K562 (cell line): ENCODE data around the gene ABCA7. TPM values are rescaled to one million over a fixed set of nuclear protein-coding genes. Genes with fewer than 3 reads are reported as not detected.

ENCODE experiments used
- EHMT2 ChIP-seq: fragments of 450-650 bp; IDR thresholded peaks from 2 replicates; pipeline ENCODE4 v1.6.1; 2018; ENCODE audit warnings: antibody characterized with exemption
- ELF2 ChIP-seq: fragments of 250-450 bp; sonication (Bioruptor Pico); IDR thresholded peaks from 2 replicates; pipeline ENCODE4 v1.5.0; 2021; ENCODE audit warnings: mild to moderate bottlenecking
- FOXK1 ChIP-seq: sonication (generic); formaldehyde crosslinking; IDR thresholded peaks from 2 replicates; pipeline ENCODE4 v1.8.0; 2022; ENCODE audit warnings: missing genetic modification reagents, mild to moderate bottlenecking, borderline replicate concordance
- HSF4 ChIP-seq: fragments of 250-450 bp; sonication (Bioruptor Pico); IDR thresholded peaks from 2 replicates; pipeline ENCODE4 v2.1.2; 2022; ENCODE audit warnings: mild to moderate bottlenecking, moderate library complexity, borderline replicate concordance
- KDM2B ChIP-seq: fragments of 250-450 bp; sonication (Bioruptor Pico); IDR thresholded peaks from 2 replicates; pipeline ENCODE4 v1.8.0; 2021; ENCODE audit warnings: mild to moderate bottlenecking, moderate library complexity
- MAZ ChIP-seq, 2 experiments: fragments of 450-650 bp in 1 of 2; sonication (generic) in 1 of 2; formaldehyde crosslinking; IDR thresholded peaks in 1 of 2; conservative IDR thresholded peaks in 1 of 2; 2 replicates each; pipeline versions ENCODE4 v1.4.0 to v1.5.0; 2020; ENCODE audit warnings: mild to moderate bottlenecking in 1 of 2, missing genetic modification reagents in 1 of 2
- MEF2A ChIP-seq: IDR thresholded peaks from 2 replicates; pipeline ENCODE4 v1.6.1; 2011; ENCODE audit warnings: low read depth, mild to moderate bottlenecking, low read length, moderate library complexity; ENCODE audit not compliant: control insufficient read depth
- SMAD4 ChIP-seq: fragments of 250-450 bp; sonication (Bioruptor Pico); conservative IDR thresholded peaks from 2 replicates; pipeline ENCODE4 v1.8.0; 2021; ENCODE audit warnings: inconsistent platforms, mild to moderate bottlenecking, moderate library complexity
- SMARCE1 ChIP-seq: fragments of 450-650 bp; IDR thresholded peaks from 2 replicates; pipeline ENCODE4 v1.7.1; 2016; ENCODE audit warnings: mild to moderate bottlenecking
- ZFP1 ChIP-seq: fragments of 450-650 bp; formaldehyde crosslinking; IDR thresholded peaks from 2 replicates; pipeline ENCODE4 v1.4.0; 2020; ENCODE audit warnings: mild to moderate bottlenecking, mixed read lengths
- ZNF12 ChIP-seq: sonication (generic); formaldehyde crosslinking; IDR thresholded peaks from 2 replicates; pipeline ENCODE4 v1.4.0; 2020; ENCODE audit warnings: mild to moderate bottlenecking, missing genetic modification reagents
- ZNF41 ChIP-seq: fragments of 250-450 bp; sonication (Bioruptor Pico); conservative IDR thresholded peaks from 2 replicates; pipeline ENCODE4 v1.4.0; 2020; ENCODE audit warnings: mild to moderate bottlenecking
- ZNF561 ChIP-seq: fragments of 450-650 bp; formaldehyde crosslinking; conservative IDR thresholded peaks from 2 replicates; pipeline ENCODE4 v1.4.0; 2020; ENCODE audit warnings: mild to moderate bottlenecking, moderate library complexity
- polyA plus RNA-seq, 8 experiments: library from polyadenylated mRNA; depleted of rRNA in 4 of 8; stranded (reverse) in 5 of 8; unstranded in 3 of 8; fragments of >200 nt; fragmentation: Nextera tagmentation in 2 of 8; fragmentation: Illumina TruSeq in 1 of 8; extraction: Ambion mirVana in 2 of 8; extraction: Trizol in 1 of 8; gene quantifications; 2 replicates each; pipeline versions ENCODE4 v1.2.1 to v1.2.3, GENCODE V29; 2011 to 2014; ENCODE audit warnings: inconsistent platforms in 1 of 8, missing spikeins in 1 of 8
- total RNA-seq, 7 experiments: library from RNA; depleted of rRNA in 6 of 7; stranded (reverse); fragments of >200 nt in 6 of 7; fragmentation: Illumina TruSeq in 2 of 7; extraction: Trizol in 2 of 7; gene quantifications; 2 replicates each; pipeline versions ENCODE4 v1.2.1 to v1.2.3, GENCODE V29; 2011 to 2021; ENCODE audit warnings: low replicate concordance in 1 of 7
- TF ChIP-seq, protein P1 (sequence below): fragments of 200-600 bp; sonication (generic); IDR thresholded peaks from one replicate; pipeline ENCODE4 v1.6.1; 2012; ENCODE audit warnings: mild to moderate bottlenecking, low read depth, low read length, inconsistent platforms

ABCA7 gene
- total and polyA plus RNA-seq, 9 of the 15 experiments (the other 6 are each of a cell fraction or from before 2014, with no cell fraction given): 2.3 to 96.1 (median 31.2) TPM

DNA sequence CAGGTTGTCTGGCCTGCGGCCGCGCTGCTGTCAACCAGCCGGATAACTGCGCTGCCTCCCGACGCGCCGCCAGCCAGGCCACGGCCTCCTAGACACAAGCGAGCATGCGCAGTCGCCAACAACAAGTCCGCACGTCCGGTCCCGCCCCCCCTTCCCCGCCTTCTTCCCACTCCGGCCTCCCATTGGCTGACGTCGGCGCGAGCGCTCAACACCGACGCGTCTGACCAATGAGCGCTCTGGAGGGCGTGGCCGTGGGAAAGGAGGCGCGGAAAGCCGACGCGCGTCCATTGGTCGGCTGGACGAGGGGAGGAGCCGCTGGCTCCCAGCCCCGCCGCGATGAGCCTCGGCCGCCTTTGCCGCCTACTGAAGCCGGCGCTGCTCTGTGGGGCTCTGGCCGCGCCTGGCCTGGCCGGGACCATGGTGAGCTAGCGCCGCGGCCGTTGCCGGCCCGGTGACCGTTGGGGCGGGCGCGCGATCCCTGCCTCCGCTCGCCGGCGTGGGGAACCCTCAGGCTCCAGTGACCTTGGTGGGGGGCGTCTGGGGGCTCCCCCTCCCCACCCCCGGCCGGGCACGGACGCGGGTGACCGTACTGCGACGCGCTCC lies 63.9 kb downstream of the ABCA7 start, which contains the start of gene GPX4 (continued):
- TF ChIP-seq FOXK1 (CRISPR knock-in tag) (no peak), ZFP1 (CRISPR knock-in tag) (no peak), EHMT2 (no peak), ELF2 (CRISPR knock-in tag) (no peak), ZNF12 (CRISPR knock-in tag) (no peak), ZNF41 (CRISPR knock-in tag) (no peak), SMAD4 (no peak), MAZ (CRISPR knock-in tag; conservative IDR thresholded peaks at IDR 0.05 in 1 of 2, IDR thresholded peaks at IDR 0.05 in 1 of 2) (peak in 1 of 2 experiments; percentile 7; a peak in 2 of 4 replicates), SMARCE1 (no peak), HSF4 (CRISPR knock-in tag) (no peak), KDM2B (peak; percentile 78; the same call in 1 of the 2 replicates), MEF2A (no peak), ZNF561 (CRISPR knock-in tag) (no peak)
- TF ChIP-seq, protein P1, sequence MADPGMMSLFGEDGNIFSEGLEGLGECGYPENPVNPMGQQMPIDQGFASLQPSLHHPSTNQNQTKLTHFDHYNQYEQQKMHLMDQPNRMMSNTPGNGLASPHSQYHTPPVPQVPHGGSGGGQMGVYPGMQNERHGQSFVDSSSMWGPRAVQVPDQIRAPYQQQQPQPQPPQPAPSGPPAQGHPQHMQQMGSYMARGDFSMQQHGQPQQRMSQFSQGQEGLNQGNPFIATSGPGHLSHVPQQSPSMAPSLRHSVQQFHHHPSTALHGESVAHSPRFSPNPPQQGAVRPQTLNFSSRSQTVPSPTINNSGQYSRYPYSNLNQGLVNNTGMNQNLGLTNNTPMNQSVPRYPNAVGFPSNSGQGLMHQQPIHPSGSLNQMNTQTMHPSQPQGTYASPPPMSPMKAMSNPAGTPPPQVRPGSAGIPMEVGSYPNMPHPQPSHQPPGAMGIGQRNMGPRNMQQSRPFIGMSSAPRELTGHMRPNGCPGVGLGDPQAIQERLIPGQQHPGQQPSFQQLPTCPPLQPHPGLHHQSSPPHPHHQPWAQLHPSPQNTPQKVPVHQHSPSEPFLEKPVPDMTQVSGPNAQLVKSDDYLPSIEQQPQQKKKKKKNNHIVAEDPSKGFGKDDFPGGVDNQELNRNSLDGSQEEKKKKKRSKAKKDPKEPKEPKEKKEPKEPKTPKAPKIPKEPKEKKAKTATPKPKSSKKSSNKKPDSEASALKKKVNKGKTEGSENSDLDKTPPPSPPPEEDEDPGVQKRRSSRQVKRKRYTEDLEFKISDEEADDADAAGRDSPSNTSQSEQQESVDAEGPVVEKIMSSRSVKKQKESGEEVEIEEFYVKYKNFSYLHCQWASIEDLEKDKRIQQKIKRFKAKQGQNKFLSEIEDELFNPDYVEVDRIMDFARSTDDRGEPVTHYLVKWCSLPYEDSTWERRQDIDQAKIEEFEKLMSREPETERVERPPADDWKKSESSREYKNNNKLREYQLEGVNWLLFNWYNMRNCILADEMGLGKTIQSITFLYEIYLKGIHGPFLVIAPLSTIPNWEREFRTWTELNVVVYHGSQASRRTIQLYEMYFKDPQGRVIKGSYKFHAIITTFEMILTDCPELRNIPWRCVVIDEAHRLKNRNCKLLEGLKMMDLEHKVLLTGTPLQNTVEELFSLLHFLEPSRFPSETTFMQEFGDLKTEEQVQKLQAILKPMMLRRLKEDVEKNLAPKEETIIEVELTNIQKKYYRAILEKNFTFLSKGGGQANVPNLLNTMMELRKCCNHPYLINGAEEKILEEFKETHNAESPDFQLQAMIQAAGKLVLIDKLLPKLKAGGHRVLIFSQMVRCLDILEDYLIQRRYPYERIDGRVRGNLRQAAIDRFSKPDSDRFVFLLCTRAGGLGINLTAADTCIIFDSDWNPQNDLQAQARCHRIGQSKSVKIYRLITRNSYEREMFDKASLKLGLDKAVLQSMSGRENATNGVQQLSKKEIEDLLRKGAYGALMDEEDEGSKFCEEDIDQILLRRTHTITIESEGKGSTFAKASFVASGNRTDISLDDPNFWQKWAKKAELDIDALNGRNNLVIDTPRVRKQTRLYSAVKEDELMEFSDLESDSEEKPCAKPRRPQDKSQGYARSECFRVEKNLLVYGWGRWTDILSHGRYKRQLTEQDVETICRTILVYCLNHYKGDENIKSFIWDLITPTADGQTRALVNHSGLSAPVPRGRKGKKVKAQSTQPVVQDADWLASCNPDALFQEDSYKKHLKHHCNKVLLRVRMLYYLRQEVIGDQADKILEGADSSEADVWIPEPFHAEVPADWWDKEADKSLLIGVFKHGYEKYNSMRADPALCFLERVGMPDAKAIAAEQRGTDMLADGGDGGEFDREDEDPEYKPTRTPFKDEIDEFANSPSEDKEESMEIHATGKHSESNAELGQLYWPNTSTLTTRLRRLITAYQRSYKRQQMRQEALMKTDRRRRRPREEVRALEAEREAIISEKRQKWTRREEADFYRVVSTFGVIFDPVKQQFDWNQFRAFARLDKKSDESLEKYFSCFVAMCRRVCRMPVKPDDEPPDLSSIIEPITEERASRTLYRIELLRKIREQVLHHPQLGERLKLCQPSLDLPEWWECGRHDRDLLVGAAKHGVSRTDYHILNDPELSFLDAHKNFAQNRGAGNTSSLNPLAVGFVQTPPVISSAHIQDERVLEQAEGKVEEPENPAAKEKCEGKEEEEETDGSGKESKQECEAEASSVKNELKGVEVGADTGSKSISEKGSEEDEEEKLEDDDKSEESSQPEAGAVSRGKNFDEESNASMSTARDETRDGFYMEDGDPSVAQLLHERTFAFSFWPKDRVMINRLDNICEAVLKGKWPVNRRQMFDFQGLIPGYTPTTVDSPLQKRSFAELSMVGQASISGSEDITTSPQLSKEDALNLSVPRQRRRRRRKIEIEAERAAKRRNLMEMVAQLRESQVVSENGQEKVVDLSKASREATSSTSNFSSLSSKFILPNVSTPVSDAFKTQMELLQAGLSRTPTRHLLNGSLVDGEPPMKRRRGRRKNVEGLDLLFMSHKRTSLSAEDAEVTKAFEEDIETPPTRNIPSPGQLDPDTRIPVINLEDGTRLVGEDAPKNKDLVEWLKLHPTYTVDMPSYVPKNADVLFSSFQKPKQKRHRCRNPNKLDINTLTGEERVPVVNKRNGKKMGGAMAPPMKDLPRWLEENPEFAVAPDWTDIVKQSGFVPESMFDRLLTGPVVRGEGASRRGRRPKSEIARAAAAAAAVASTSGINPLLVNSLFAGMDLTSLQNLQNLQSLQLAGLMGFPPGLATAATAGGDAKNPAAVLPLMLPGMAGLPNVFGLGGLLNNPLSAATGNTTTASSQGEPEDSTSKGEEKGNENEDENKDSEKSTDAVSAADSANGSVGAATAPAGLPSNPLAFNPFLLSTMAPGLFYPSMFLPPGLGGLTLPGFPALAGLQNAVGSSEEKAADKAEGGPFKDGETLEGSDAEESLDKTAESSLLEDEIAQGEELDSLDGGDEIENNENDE: no peak
